NCI-H2107 treated with DMSO at 0.1 percent for 48 hours (cell line): ENCODE results near the gene F5.

Experiments
- DNase-seq: peaks from one replicate; lab custom pipeline; 2025; ENCODE audit not compliant: unreplicated experiment; lab: John Stamatoyannopoulos, UW

The F5 gene

DNA sequence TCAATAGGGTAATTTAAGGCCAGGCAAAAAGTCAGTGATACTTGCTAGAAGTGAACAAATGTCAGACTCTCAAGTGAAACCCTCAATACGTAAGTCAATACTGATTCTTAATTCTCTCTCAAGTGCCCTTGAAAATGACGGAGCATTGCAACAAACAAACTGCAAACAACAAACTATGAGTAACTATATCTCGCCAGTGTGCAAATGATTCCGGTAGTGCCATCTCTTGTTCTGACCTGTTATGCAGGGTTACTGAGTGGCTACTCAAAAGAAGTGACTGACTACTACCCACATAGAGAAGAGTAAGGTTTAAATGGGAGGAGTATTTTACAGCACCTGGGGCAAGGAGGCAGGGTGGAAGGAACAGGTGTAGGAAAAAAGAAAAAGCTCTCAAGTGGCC lies 102.2 kb downstream of the F5 start:
- DNase-seq = peak; percentile 91

DNA sequence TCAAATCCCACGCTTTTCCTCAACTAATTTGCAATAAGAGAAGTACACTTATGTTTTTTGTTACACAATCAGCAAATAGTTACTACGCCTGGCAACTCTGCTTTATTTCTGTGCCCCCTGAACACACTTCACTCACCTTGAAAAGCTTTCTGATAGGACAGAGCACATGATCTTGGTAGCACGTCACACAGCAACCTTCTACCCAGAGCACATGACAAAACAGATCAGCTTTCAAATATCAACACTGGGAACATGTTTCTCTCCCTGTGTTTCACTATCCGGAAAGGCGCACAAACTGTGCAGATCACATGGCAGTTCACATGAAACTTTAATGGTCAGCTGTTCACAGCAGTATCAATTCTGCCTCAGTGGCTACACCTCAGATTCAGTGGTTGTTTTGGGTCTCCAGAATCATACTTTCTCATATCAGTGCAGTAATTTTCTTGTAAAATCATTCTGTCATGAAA lies 102.7 kb downstream of the F5 start:
- peak; percentile 89 for DNase-seq

- no peak for DNase-seq
Observed at GRCh38 chr1:169479363-169480066, 106.8 kb downstream of the F5 start.

- DNase-seq = no peak
Observed at GRCh38 chr1:169478094-169478672, 108.1 kb downstream of the F5 start.

DNA sequence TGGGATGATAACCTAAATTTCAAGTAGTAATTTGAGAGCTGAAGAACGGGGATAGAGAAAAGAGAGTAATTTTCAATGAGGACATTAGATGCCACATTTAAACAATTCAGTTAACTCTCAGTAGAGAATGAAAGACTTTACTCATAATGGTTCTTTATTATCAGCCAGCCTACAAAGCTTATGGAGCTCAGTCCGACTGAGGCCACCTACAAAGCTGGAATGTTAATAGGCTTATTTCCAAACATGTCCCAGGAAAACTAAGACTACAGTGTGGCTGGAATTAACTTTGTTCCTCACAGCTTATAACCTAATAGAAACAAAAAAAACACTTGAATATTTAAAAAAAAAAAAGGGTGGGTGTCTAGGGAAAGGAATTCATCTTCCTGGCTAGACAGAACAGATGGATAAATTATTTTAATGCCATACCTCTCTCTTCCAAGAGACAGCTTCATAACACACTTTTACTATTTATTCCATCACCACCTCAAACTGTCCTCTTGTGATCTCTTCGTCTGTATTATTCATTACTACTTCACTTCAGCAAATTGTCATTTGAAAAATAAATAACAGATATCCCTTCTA lies 110.4 kb downstream of the F5 start:
- DNase-seq = peak; percentile 70

- no peak for DNase-seq
Observed at GRCh38 chr1:169474302-169474995, 111.8 kb downstream of the F5 start.

DNA sequence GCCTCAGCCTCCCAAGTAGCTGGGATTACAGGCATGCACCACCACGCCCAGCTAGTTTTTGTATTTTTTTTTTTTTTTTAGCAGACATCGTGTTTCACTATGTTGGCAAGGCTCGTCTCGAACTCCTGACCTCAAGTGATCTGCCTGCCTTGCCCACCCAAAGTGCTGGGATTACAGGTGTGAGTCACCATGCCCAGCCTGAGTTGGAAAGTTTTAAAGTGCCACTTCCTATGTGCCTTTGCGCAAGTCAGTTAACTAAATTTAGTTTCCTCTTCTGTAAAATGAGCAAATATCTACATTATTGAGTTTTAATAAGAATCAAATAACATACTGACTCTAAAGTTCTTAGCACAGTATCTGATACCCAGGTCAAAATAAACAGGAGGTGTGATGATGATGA lies 112.9 kb downstream of the F5 start:
- no peak for DNase-seq

- DNase-seq = no peak
Observed at GRCh38 chr1:169472738-169473137, 113.5 kb downstream of the F5 start.

DNA sequence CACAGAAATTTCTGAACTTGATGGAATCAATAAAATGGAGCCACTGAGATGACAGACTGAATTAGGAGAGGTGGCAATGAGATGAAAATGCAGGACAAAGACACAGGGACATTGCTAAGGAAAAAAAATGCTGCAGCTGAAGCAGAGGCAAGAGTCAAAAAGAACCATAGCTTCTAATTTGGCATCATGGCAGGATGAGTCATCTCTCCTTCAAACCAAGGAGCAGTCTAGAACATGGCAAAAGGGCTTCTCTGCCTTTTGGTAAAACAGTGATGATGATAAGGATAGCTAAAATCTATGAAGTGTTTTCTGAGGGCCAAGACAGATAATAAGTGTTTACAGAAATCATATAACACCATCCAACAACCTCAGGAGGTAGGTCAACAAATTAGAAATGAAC lies 117.3 kb downstream of the F5 start:
- no peak for DNase-seq

- DNase-seq = peak; percentile 7
Observed at GRCh38 chr1:169466259-169467230, 119.7 kb downstream of the F5 start.

DNA sequence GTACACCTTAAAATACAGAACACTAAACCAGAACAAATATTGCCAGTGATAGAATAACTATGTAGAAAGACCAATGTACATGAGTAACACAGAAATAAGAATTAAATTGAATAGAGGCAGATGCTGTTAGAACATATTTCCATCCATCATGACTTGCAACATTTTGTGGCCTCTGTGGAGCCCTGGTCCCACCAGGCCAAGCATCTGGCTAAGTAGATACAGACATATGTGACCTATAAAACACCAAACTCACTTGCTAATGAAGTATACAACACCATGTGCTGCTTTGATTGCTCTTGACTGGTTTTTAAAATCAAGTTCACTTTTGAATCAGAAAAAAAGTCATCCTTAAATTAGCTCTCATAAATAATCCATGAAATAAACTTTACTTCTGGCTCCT lies 121.0 kb downstream of the F5 start:
- no peak for DNase-seq
